ENCODE measurements around the gene NCKAP5L. TPM values are rescaled to one million over a fixed set of nuclear protein-coding genes. Genes with fewer than 3 reads are reported as not detected.
"Not testable (repeated sequence)": the region's sequence is repeated elsewhere in the genome, so short reads cannot be mapped to it uniquely, and the experiment has no call there.

The NCKAP5L gene
- total RNA-seq, 2 donors from 2014 or later = 18.6 to 18.8 TPM

- intact Hi-C loops (cut with DNase I) = loop anchor here in 1 of 2 donors (2.0 to 5.0 kb wide), 3 partner anchors 80 to 200 kb away; no protein-coding TSS in a partner anchor
- ATAC-seq (peak in 1 of 2 donors; percentile 12), DNase-seq (peak; percentile 78)
Measured at GRCh38 chr12:49866859-49867569, 38.8 kb upstream of the NCKAP5L start.

DNA sequence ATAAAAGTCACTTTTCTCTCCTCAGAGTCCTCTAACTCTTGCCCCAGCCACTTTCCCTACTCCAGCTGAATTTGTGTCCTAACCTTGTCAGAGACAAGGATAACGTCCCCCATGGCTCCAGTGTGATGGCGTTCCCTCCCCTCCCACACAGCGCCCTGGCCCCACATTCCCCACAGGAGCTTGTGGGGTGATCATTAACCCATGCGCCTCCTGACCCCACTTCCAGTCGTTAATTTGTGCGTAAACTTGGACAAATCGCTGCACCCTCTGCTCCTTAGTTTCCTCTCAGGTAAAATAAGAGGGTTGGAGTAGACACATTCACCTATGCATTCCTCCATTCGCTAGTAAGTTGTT, 37.5 kb upstream of the NCKAP5L start:
- intact Hi-C loops (cut with DNase I) = loop anchor here in 1 of 2 donors (2.0 to 5.0 kb wide), 3 partner anchors 82 to 202 kb away; no protein-coding TSS in a partner anchor
- no peak for DNase-seq
- no peak for ATAC-seq

DNA sequence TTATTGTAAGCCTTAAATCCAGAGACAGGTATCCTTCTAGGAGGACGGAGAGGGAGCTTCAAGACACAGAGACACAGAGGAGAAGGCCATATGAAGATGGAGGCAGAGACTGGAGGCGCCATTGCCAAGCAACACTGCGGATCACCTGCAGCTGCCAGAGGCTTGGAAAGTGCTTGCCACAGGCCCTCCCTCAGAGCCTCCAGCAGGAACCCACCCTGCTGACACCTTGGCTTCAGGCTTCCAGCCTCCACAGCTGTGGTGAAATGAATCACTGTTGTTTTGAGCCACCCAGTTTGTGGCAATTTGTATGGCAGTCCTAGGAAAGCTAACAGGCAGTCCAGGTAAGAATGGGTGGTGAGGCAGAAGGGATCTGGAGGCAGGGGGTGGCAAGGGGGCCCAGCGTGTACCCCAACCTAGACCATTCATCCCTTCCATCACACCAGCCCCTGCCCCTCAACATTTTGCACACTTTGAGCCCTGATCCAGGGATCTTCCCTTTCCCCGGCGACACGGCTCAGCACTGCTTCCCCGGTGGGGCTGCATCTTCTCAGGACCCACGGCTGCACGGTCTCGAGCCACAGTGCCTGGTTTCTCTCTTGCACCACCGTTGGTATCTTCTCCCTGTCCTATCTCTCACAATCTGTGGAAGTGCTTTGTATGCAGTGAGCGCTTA, 37.0 kb upstream of the NCKAP5L start:
- intact Hi-C loops (cut with DNase I) = loop anchor here in 1 of 2 donors (5.0 kb wide), 2 partner anchors 82 to 202 kb away; no protein-coding TSS in a partner anchor
- ATAC-seq = no peak
- no peak for DNase-seq

- ATAC-seq (no peak), DNase-seq (no peak)
- intact Hi-C loops (cut with DNase I) = loop anchor here in 1 of 2 donors (5.0 kb wide), 2 partner anchors 83 to 203 kb away; no protein-coding TSS in a partner anchor
Measured at GRCh38 chr12:49864798-49865090, 36.5 kb upstream of the NCKAP5L start.

DNA sequence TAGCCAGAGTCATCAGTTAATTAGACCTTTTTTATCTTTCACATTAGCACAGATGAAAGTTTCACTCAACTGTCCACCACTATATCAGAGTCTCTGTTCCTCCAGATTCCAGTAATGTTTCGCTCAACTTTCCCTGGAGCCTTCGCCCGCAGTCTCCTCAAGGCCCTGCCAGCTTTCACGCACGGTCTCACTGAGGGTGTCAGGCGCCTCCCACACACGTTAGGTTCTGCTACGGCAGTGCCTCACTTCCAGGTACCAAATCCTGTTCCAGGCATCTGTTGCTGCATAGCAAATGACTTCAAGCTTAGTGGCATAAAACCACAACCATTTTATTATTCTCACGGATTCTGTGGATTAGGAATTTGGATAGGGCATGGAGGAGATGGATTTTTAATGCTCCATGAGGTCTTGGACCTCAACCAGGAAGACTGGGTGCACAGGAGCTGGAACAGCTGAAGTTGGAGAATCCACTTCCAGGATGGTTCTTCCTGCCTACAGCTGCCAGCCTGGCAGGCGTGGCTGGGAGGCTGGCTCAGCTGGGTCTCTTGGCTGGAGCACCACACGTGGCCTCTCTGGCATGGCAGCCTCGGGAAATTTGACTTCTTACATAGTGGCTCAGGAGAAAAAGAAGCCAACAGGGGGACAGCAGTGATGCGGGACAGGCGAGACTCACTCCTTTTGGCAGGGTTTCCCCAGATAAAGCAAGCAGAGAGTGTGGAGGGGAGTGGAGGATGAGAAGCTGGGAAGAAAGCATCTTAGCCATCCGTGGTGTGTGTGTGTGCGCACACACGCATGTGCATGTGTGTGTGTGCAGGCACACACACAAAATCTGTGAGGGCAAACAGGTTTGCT, 36.0 kb upstream of the NCKAP5L start:
- intact Hi-C loops (cut with DNase I) = no loop called here
- DNase-seq = no peak
- no peak for ATAC-seq

- ATAC-seq; intact Hi-C loops (cut with DNase I): not testable (repeated sequence)
Measured at GRCh38 chr12:49860921-49861320, 32.7 kb upstream of the NCKAP5L start.

DNA sequence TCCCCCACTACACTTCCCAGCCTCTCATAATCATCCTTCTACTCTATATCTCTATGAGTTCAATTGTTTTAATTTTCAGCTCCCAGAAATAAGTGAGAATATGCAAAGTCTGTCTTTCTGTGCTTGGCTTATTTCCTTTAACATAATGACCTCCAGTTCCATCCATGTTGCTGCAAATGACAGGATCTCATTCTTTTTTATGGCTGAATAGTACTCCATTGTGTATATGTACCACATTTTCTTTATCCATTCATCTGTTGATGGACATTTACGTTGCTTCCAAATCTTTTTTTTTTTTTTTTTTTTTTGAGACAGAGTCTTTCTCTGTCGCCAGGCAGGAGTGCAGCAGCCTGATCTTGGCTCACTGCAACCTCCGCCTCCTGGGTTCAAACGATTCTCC, 27.7 kb upstream of the NCKAP5L start:
- ATAC-seq; intact Hi-C loops (cut with DNase I); DNase-seq: not testable (repeated sequence)

More at GRCh38 chr12:49860921-49861320, 32.7 kb upstream of the NCKAP5L start:
- not testable (repeated sequence) for DNase-seq

- DNase-seq = no peak
- ATAC-seq = no peak
- intact Hi-C loops (cut with DNase I) = no loop called here
Measured at GRCh38 chr12:49854976-49855375, 26.8 kb upstream of the NCKAP5L start.

DNA sequence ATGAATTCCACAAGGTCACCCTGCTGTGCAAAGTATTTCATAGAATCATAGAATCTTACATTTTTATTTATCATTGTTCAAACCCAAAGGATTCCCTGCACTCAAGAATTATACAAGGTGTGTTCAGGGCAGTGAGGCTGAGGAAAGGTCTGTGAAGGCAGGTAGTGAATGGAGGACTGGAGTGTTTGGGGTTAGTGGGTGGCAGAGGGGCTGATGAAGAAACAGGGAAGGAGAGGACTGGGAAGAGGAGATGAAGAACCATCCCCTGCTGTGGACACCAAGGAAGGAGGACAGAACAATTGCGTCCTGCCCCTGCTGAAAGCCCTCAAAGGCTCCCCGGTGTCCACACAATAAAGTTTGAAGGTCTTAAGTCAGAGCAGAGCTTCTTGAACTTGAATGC, 25.5 kb upstream of the NCKAP5L start:
- DNase-seq (no peak), ATAC-seq (no peak)
- intact Hi-C loops (cut with DNase I) = no loop called here

DNA sequence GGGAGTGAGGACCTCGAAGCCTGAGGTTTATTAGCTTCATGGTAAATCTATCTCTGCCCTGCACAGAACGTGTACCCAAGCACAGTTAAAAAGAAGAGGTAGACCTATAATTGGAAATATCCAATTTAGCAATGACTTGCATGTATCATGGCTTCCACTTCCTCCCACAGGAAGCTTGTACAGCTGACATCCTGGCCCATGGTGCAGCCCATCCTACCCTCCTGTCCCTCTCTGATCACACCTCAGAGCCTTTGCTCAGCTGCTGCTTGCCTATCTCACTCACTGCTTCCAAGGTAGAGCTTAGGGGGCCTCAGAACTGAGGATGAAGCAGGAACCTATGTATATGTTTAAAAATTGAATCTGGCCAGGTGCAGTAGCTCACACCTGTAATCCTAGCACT, 18.9 kb upstream of the NCKAP5L start:
- intact Hi-C loops (cut with DNase I) = no loop called here
- DNase-seq (no peak), ATAC-seq (no peak)

DNA sequence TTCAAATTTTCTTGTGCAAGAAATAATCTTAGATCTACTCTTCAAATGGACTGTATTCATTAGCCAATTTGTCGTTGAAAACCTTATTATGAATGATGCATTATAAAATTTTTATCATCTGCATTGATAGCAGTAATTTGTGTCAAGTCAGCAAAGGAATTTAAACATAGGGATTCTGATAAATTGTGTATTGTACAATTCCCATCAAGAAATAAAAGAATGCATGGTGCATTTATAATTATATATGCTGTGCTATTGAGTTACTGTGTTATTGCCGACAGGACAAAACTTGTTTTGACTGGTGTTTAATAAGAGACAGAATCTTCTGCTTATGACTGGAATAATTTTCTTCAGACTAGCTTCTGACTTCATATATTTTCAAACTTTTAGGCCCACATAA, 17.8 kb upstream of the NCKAP5L start:
- intact Hi-C loops (cut with DNase I) = no loop called here

GRCh38 chr12:49843876-49844437, 15.7 kb upstream of the NCKAP5L start:
- no peak for DNase-seq
- intact Hi-C loops (cut with DNase I) = no loop called here
- no peak for ATAC-seq

More for the DNA sequence above, 17.8 kb upstream of the NCKAP5L start:
- no peak for DNase-seq
- no peak for ATAC-seq

GRCh38 chr12:49843411-49843810, 15.2 kb upstream of the NCKAP5L start:
- ATAC-seq = no peak
- intact Hi-C loops (cut with DNase I) = no loop called here
- DNase-seq = no peak

DNA sequence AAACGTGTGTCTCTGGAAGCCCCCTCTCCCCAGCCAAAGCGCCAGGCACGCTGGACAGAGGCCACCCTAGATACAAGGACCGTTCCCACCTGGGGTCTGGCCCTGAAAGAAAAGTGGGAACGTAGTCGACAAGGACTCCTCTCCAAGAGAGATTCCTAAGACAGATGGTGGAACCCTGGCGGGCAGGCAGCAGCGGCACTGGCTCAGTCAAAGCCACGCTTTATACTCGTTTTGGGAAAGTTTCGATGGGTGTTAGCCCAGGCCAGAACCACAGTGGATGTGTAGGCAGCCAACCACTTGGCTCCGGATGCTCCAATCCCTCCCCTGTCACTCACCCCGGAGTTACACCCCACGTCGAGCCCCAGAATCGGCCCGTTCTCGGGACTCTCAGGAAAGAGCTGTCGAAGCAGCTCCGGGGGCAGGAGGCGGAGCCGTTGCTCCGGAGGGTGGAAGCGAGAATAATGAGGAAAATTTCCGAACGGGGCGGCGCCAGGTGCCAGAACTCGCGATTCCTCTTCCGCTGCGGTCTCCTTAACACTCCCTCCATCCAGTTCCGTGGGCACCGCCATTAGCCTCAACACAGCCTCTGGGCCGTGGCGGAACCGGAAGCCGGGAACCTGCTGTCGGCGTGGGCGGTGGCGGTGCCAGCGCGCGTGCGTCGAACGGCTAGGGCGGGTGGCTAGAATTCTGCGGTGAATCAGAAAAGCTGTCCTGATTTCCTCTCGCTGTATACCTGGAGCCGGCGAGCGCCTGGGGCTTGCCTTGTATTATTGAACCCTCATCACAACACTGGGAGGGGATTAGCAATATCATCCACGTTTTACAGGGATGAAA, 14.5 kb upstream of the NCKAP5L start, which contains the start of gene BCDIN3D:
BCDIN3D (minus strand) TSS at position 588 of the 834 bp plus-strand sequence; CDS start at position 569, 19 bp downstream.
- ATAC-seq = peak; percentile 98
- intact Hi-C loops (cut with DNase I) = no loop called here

DNA sequence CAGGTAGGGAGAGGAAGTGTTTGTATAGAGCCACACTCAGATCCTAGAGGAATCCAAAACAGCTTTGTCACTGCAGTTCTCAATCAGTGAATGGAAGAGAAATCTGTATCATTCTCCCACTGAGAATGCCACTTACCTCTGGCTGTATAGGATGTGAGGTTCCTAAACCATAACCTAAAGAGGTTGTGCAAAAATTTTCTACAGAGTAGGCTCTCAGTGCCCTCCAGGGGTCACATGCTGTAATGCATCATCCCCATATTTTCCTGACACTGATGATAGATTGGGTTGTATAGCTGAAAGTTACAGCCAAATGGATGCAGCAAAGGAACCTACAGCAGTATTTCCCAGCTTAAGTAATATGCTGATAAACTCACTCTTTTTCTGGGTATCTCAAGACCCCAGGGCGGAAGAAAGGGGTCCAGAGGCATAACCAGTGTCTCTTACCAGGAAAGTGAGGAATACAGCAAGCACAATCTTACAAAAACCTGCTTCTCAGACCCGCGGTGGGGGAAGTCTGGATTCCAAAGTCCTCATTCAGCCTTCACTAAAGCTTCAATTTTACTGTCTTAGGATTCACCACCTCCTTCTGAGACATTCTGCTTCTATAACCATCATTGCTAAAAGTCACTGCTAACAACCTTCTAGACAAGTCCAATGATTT, 10.9 kb upstream of the NCKAP5L start:
- no peak for DNase-seq
- intact Hi-C loops (cut with DNase I) = loop anchor here (1.0 to 5.0 kb wide), 2 partner anchors 62 to 63 kb away; no protein-coding TSS in a partner anchor
- ATAC-seq = no peak

More for the DNA sequence above, 14.5 kb upstream of the NCKAP5L start, which contains the start of gene BCDIN3D:
- DNase-seq = peak; percentile 95

DNA sequence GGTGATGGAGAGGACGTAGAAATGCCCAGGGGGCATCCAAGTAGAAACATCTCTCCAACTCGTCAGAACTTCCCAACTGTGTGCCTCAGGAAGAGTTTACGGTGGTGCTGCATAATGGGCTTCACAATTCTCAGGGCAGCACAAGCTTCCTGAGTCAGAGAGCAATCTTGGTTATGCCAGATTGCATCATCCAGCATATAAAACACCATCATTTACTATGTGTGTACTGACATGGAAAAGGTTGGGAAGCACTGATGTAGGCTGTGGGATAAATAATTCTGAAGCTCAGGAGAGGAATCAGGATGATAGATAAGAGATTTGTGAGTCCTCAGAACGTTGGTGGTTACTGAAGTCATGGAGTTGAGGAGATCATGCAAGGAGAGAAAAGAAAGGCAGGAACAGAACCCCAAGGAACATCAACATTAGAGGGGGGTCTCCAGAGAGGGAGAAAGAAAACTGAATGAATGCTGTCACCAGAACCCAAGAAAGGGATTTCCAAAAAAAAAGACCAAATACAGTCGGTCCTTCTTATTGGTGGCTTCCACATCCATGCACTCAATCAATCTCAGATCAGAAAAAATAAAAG, 4.7 kb upstream of the NCKAP5L start:
- intact Hi-C loops (cut with DNase I) = no loop called here
- ATAC-seq = no peak
- no peak for DNase-seq

DNA sequence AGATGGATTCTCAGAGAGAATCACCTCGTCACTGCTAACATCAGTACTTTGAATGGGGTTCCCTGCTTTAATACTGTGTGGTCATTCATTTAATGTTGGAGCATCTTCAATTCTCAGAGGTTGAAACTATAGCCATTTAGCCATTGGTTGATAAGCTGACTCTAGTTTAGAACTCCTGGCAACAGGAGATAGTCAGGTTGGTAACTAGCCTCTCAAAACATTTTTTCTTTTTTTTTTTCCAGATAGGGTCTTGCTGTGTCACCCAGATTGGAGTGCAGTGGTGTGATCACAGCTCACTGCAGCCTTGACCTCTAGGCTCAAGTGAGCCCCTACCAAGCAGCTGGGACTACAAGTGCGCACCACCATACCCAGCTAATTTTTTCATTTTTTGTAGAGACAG, 3.5 kb upstream of the NCKAP5L start:
- ATAC-seq (no peak), DNase-seq (no peak)
- intact Hi-C loops (cut with DNase I) = no loop called here

Data from left cardiac atrium (tissue), 4 donors.